T-helper 2 cell treated with Interferon-gamma antibody and Interleukin-4, amounts not matched to agents 5 μg/mL and 100 μg/mL, for 36 hours (primary cell): ENCODE results near the gene FAM111B.
"Not testable (repeated sequence)": the region's sequence is repeated elsewhere in the genome, so short reads cannot be mapped to it uniquely, and the experiment has no call there.

ENCODE experiments used
- DNase-seq: peaks from one replicate; pipeline ENCODE4 v3.0.0; 2021; ENCODE audit warnings: low spot score
- H3K27ac Mint-ChIP-seq: one replicate; pipeline ENCODE4 v1.8.0; 2021; ENCODE audit warnings: mild to moderate bottlenecking, mixed read lengths
- H3K27me3 Mint-ChIP-seq: one replicate; pipeline ENCODE4 v1.8.0; 2021; ENCODE audit warnings: low read depth, mixed read lengths
- H3K36me3 Mint-ChIP-seq: one replicate; pipeline ENCODE4 v1.8.0; 2021; ENCODE audit warnings: low read depth, mixed read lengths
- H3K4me1 Mint-ChIP-seq: one replicate; pipeline ENCODE4 v1.8.0; 2021; ENCODE audit warnings: low read depth, mixed read lengths
- H3K4me3 Mint-ChIP-seq: one replicate; pipeline ENCODE4 v1.8.0; 2022; ENCODE audit warnings: mild to moderate bottlenecking, moderate library complexity, mixed read lengths
- H3K9me3 Mint-ChIP-seq: one replicate; pipeline ENCODE4 v1.8.0; 2021; ENCODE audit warnings: mixed read lengths

Gene FAM111B

GRCh38 chr11:59106363-59107336, at the start of gene FAM111B:
Gene FAM111B, plus strand, starts transcription at chr11:59107237. Its CDS starts 2,389 bp downstream, at chr11:59109626.
- Mint-ChIP-seq H3K4me1 (peaks cover 75% of the 10 kb centered on the region), H3K36me3 (peaks cover 48% of the 10 kb centered on the region), H3K9me3 (no peaks in the 10 kb centered on the region), H3K27me3 (no peaks in the 10 kb centered on the region), H3K27ac (peak within 1 kb of the TSS; percentile 74), H3K4me3 (peak within 1 kb of the TSS; percentile 87)
- peak; percentile 78 for DNase-seq

- H3K36me3 Mint-ChIP-seq, H3K27ac Mint-ChIP-seq: not testable (repeated sequence)
- H3K27me3 Mint-ChIP-seq: peaks cover 30% of the 10 kb centered on the region
Observed at GRCh38 chr11:59058120-59059033, 48.7 kb upstream of the FAM111B start.

GRCh38 chr11:59060096-59060495, 46.9 kb upstream of the FAM111B start:
- H3K9me3 Mint-ChIP-seq, H3K36me3 Mint-ChIP-seq, H3K27ac Mint-ChIP-seq, H3K4me3 Mint-ChIP-seq, H3K4me1 Mint-ChIP-seq, DNase-seq: not testable (repeated sequence)
- peaks cover 37% of the 10 kb centered on the region for H3K27me3 Mint-ChIP-seq

More at GRCh38 chr11:59058120-59059033, 48.7 kb upstream of the FAM111B start:
- peak overlapping the region; percentile 84 for H3K4me3 Mint-ChIP-seq
- H3K9me3 Mint-ChIP-seq, H3K4me1 Mint-ChIP-seq: not testable (repeated sequence)
- DNase-seq: peak; percentile 73

- no peak overlapping the region for H3K4me3 Mint-ChIP-seq
- H3K36me3 Mint-ChIP-seq: no peaks in the 10 kb centered on the region
- H3K27ac Mint-ChIP-seq: no peak overlapping the region
- no peak for DNase-seq
- H3K4me1 Mint-ChIP-seq: peaks cover 6% of the 10 kb centered on the region
- H3K27me3 Mint-ChIP-seq: peaks cover 40% of the 10 kb centered on the region
- H3K9me3 Mint-ChIP-seq: no peaks in the 10 kb centered on the region
Observed at GRCh38 chr11:59062602-59063529, 44.2 kb upstream of the FAM111B start.

- peaks cover 36% of the 10 kb centered on the region for H3K27me3 Mint-ChIP-seq
- H3K36me3 Mint-ChIP-seq, DNase-seq, H3K4me1 Mint-ChIP-seq, H3K27ac Mint-ChIP-seq, H3K9me3 Mint-ChIP-seq, H3K4me3 Mint-ChIP-seq: not testable (repeated sequence)
Observed at GRCh38 chr11:59063996-59064727, 42.9 kb upstream of the FAM111B start.

- DNase-seq: no peak
- Mint-ChIP-seq H3K36me3 (no peaks in the 10 kb centered on the region), H3K27me3 (peaks cover 46% of the 10 kb centered on the region), H3K27ac (no peak overlapping the region), H3K4me1 (no peaks in the 10 kb centered on the region), H3K4me3 (no peak overlapping the region), H3K9me3 (no peaks in the 10 kb centered on the region)
Observed at GRCh38 chr11:59069087-59069486, 38.0 kb upstream of the FAM111B start.

- H3K36me3 Mint-ChIP-seq: no peaks in the 10 kb centered on the region
- H3K9me3 Mint-ChIP-seq: no peaks in the 10 kb centered on the region
- no peak for DNase-seq
- H3K4me1 Mint-ChIP-seq: peaks cover 5% of the 10 kb centered on the region
- H3K27me3 Mint-ChIP-seq: peaks cover 42% of the 10 kb centered on the region
- H3K4me3 Mint-ChIP-seq: no peak overlapping the region
- no peak overlapping the region for H3K27ac Mint-ChIP-seq
Observed at GRCh38 chr11:59076876-59077571, 30.0 kb upstream of the FAM111B start.

- Mint-ChIP-seq H3K4me3 (no peak overlapping the region), H3K4me1 (peaks cover 5% of the 10 kb centered on the region), H3K27ac (no peak overlapping the region), H3K36me3 (no peaks in the 10 kb centered on the region), H3K27me3 (peaks cover 39% of the 10 kb centered on the region), H3K9me3 (no peaks in the 10 kb centered on the region)
- DNase-seq: no peak
Observed at GRCh38 chr11:59078435-59078834, 28.6 kb upstream of the FAM111B start.

GRCh38 chr11:59079086-59079485, 28.0 kb upstream of the FAM111B start:
- no peak overlapping the region for H3K4me3 Mint-ChIP-seq
- H3K9me3 Mint-ChIP-seq: no peaks in the 10 kb centered on the region
- peaks cover 5% of the 10 kb centered on the region for H3K4me1 Mint-ChIP-seq

GRCh38 chr11:59080421-59080820, 26.6 kb upstream of the FAM111B start:
- H3K27ac Mint-ChIP-seq, H3K4me3 Mint-ChIP-seq, H3K4me1 Mint-ChIP-seq: not testable (repeated sequence)

More at GRCh38 chr11:59079086-59079485, 28.0 kb upstream of the FAM111B start:
- H3K27ac Mint-ChIP-seq: no peak overlapping the region
- no peak for DNase-seq
- H3K27me3 Mint-ChIP-seq: peaks cover 40% of the 10 kb centered on the region
- H3K36me3 Mint-ChIP-seq: no peaks in the 10 kb centered on the region

GRCh38 chr11:59081430-59082020, 25.5 kb upstream of the FAM111B start:
- not testable (repeated sequence) for H3K9me3 Mint-ChIP-seq, H3K4me3 Mint-ChIP-seq, H3K27ac Mint-ChIP-seq, DNase-seq, H3K36me3 Mint-ChIP-seq, H3K4me1 Mint-ChIP-seq
- H3K27me3 Mint-ChIP-seq: peaks cover 36% of the 10 kb centered on the region

More at GRCh38 chr11:59080421-59080820, 26.6 kb upstream of the FAM111B start:
- not testable (repeated sequence) for H3K9me3 Mint-ChIP-seq, H3K36me3 Mint-ChIP-seq, DNase-seq
- H3K27me3 Mint-ChIP-seq: peaks cover 30% of the 10 kb centered on the region

GRCh38 chr11:59086007-59086406, 21.0 kb upstream of the FAM111B start, which contains the start of gene GLYATL1B:
Gene GLYATL1B, plus strand, starts transcription at chr11:59086307. Its CDS starts 0 bp downstream, at chr11:59086307.
- H3K36me3 Mint-ChIP-seq, DNase-seq, H3K27ac Mint-ChIP-seq, H3K4me1 Mint-ChIP-seq, H3K9me3 Mint-ChIP-seq, H3K4me3 Mint-ChIP-seq: not testable (repeated sequence)
- peaks cover 30% of the 10 kb centered on the region for H3K27me3 Mint-ChIP-seq
